ENCODE results near the gene RPLP1. TPM values are rescaled to one million over a fixed set of nuclear protein-coding genes. Genes with fewer than 3 reads are reported as not detected.

RPLP1 gene
- total RNA-seq, 1 donor from 2014 or later: 3,035 TPM

DNA sequence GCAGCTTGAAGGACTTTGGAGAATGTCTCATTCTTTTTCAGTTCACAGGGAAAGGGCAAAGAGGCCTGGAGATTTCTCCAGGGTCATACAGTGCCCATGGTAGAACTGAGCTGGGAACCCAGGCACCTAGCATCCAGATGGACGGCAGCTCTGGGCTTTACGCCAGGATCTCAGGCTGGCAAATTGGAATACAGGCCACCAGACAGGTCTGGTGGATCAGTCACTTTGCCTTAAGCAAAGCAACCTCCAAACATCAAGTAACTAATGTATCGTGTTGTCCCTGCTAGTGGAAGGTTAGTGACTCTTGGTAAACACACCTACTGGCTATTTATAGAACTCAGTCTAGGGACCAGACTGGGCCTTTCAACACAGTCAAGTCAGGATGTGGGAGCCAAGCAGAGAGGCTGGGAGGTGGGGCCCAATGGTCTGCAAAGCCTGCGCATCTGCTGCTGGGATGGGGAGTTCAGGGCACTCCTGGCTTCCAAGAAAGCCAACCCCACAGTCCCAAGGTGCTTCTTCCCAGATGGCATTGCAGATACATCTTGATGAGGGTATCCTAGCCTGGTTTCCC lies 30.2 kb downstream of the RPLP1 start:
- intact Hi-C loops (cut with micrococcal nuclease): no loop called here
- ATAC-seq (ENCODE audit: low read depth) (no peak), DNase-seq (no peak)
- peaks cover 5% of the 10 kb centered on the region for H3K9me3 Mint-ChIP-seq
- H3K4me3 Mint-ChIP-seq: no peak overlapping the region
- TF ChIP-seq CTCF (IDR thresholded peaks at IDR 0.05): no peak
- ChIA-PET CTCF (interaction anchor here (2.1 kb wide), 1 partner anchor 1329 kb away, joined by 5 read pairs; no protein-coding TSS in a partner anchor), POLR2A (no interaction called here)
- peaks cover 16% of the 10 kb centered on the region for H3K27me3 Mint-ChIP-seq
- H3K36me3 Mint-ChIP-seq (ENCODE audit: low read depth): no peaks in the 10 kb centered on the region
- H3K27ac Mint-ChIP-seq: no peak overlapping the region
- H3K4me1 Mint-ChIP-seq: peaks cover 3% of the 10 kb centered on the region

- DNase-seq (no peak), ATAC-seq (ENCODE audit: low read depth) (no peak)
- intact Hi-C loops (cut with micrococcal nuclease): no loop called here
- Mint-ChIP-seq H3K9me3 (peaks cover 2% of the 10 kb centered on the region), H3K27ac (no peak overlapping the region), H3K4me3 (no peak overlapping the region), H3K36me3 (ENCODE audit: low read depth) (no peaks in the 10 kb centered on the region), H3K4me1 (no peaks in the 10 kb centered on the region), H3K27me3 (peaks cover 12% of the 10 kb centered on the region)
- no peak for TF ChIP-seq CTCF (IDR thresholded peaks at IDR 0.05)
- ChIA-PET POLR2A (no interaction called here), CTCF (no interaction called here)
Observed at GRCh38 chr15:69484837-69485236, 32.2 kb downstream of the RPLP1 start.

- no peak for DNase-seq
- Mint-ChIP-seq H3K9me3 (peaks cover 4% of the 10 kb centered on the region), H3K4me3 (no peak overlapping the region), H3K4me1 (no peaks in the 10 kb centered on the region), H3K27ac (no peak overlapping the region), H3K27me3 (peaks cover 16% of the 10 kb centered on the region), H3K36me3 (ENCODE audit: low read depth) (no peaks in the 10 kb centered on the region)
- no peak for ATAC-seq (ENCODE audit: low read depth)
- TF ChIP-seq CTCF (IDR thresholded peaks at IDR 0.05): no peak
- ChIA-PET CTCF (interaction anchor here (0.7 kb wide), 1 partner anchor 8 kb away, joined by 3 read pairs; no protein-coding TSS in a partner anchor), POLR2A (no interaction called here)
- intact Hi-C loops (cut with micrococcal nuclease): no loop called here
Observed at GRCh38 chr15:69486481-69487110, 34.0 kb downstream of the RPLP1 start.

DNA sequence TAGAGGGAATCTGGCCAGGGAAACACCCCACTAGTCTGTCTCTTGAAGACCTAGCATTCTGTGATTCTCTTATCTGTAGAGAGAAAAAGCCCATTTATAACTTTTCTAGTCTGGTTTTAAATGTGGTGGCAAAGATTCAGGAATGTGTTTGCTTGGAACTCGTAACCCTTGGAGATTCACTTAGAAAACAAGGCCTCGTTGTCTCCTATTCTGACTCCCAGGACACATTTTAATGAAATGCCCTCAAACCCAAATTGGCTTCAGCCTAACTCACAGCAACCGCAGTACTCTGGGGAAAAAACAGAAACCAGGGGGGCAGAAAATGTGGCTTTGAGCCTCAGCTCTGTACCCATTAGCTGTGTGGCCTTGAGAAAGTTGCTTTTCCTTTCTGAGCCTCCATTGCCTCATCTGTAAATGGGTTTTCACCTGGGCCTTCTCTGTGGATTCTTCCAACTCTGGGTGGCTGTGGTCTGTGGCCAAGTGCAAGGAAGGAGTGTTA lies 36.5 kb downstream of the RPLP1 start:
- ATAC-seq (ENCODE audit: low read depth): no peak
- Mint-ChIP-seq H3K27ac (no peak overlapping the region), H3K4me3 (no peak overlapping the region), H3K4me1 (no peaks in the 10 kb centered on the region), H3K9me3 (peaks cover 7% of the 10 kb centered on the region), H3K36me3 (ENCODE audit: low read depth) (no peaks in the 10 kb centered on the region), H3K27me3 (peaks cover 11% of the 10 kb centered on the region)
- TF ChIP-seq CTCF (IDR thresholded peaks at IDR 0.05): no peak
- DNase-seq: no peak
- CTCF ChIA-PET: interaction anchor here (1.5 kb wide), 1 partner anchor 11 kb away, joined by 3 read pairs; no protein-coding TSS in a partner anchor
- POLR2A ChIA-PET: no interaction called here
- intact Hi-C loops (cut with micrococcal nuclease): no loop called here

DNA sequence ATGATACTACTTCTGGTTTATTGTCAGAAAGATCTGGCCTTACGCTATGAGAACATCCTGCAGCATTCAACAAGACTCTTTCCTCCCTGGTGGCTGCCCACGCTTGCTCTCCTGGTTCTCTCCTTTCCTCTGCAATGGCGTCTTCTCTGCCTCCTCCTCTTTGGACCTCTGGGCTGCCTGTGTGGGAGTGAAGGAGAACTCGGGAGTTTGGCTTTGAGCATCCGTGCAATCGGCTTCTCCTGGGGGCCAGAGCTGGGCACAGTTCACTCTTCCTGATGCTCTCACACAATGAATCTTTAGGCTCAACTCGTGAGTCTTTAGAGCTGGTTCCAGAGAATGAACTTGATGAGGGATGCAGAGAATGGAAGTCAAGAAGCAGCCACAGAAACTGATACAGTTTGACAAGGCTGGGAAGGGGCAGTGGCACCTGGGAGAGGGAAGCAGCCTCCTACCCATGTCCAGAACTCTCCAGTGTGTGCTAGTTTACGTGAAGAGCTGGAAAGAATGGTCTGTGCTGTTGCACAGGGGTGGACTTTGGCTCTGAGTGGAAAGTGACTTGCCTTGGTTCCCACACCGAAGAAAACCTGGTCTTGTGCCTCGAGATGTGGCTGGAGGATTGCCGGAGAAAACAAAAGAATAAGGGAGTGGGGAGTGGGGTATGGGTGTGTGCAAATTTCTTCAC lies 37.9 kb downstream of the RPLP1 start:
- CTCF ChIA-PET: no interaction called here
- POLR2A ChIA-PET: no interaction called here
- no peaks in the 10 kb centered on the region for H3K4me1 Mint-ChIP-seq
- intact Hi-C loops (cut with micrococcal nuclease): no loop called here
- H3K36me3 Mint-ChIP-seq (ENCODE audit: low read depth): no peaks in the 10 kb centered on the region
- H3K27ac Mint-ChIP-seq: no peak overlapping the region
- peaks cover 7% of the 10 kb centered on the region for H3K9me3 Mint-ChIP-seq
- DNase-seq (no peak), ATAC-seq (ENCODE audit: low read depth) (no peak)
- no peak for TF ChIP-seq CTCF (IDR thresholded peaks at IDR 0.05)
- peaks cover 6% of the 10 kb centered on the region for H3K27me3 Mint-ChIP-seq
- no peak overlapping the region for H3K4me3 Mint-ChIP-seq
